H9 (cell line): ENCODE measurements around the gene NSD1. TPM values are rescaled to one million over a fixed set of nuclear protein-coding genes. Genes with fewer than 3 reads are reported as not detected.

ENCODE experiments used
- DNase-seq: peaks from one replicate; pipeline ENCODE4 v3.0.0-alpha.2; 2017
- H2AFZ ChIP-seq: one replicate; pipeline ENCODE4 v1.6.1; 2013; ENCODE audit warnings: mild to moderate bottlenecking, low read length, control low read depth, moderate library complexity
- H2AK5ac ChIP-seq: 2 replicates; pipeline ENCODE4 v1.6.1; 2013; ENCODE audit warnings: low read length, control low read depth, mixed read lengths; ENCODE audit not compliant: insufficient read length
- H2BK120ac ChIP-seq: one replicate; pipeline ENCODE4 v1.6.1; 2013; ENCODE audit warnings: low read depth, mild to moderate bottlenecking, low read length, control low read depth, inconsistent platforms; ENCODE audit not compliant: poor library complexity, severe bottlenecking
- H2BK12ac ChIP-seq: 2 replicates; pipeline ENCODE4 v1.6.1; 2013; ENCODE audit warnings: low read length, control low read depth, mixed read lengths, low read depth; ENCODE audit not compliant: insufficient read length
- H2BK15ac ChIP-seq: 2 replicates; pipeline ENCODE4 v1.6.1; 2013; ENCODE audit warnings: low read depth, low read length, control low read depth
- H2BK20ac ChIP-seq: one replicate; pipeline ENCODE4 v1.6.1; 2013; ENCODE audit warnings: low read depth, mild to moderate bottlenecking, low read length, control low read depth, inconsistent platforms; ENCODE audit not compliant: poor library complexity, severe bottlenecking
- H2BK5ac ChIP-seq: 2 replicates; pipeline ENCODE4 v1.6.1; 2013; ENCODE audit warnings: low read length, control low read depth, mixed read lengths; ENCODE audit not compliant: insufficient read length
- H3K14ac ChIP-seq: 2 replicates; pipeline ENCODE4 v1.6.1; 2013; ENCODE audit warnings: low read length, control low read depth; ENCODE audit not compliant: insufficient read depth
- H3K18ac ChIP-seq: 2 replicates; pipeline ENCODE4 v1.6.1; 2013; ENCODE audit warnings: low read depth, mild to moderate bottlenecking, mixed read lengths, low read length, control low read depth; ENCODE audit not compliant: insufficient read length
- H3K23ac ChIP-seq: 2 replicates; pipeline ENCODE4 v1.6.1; 2013; ENCODE audit warnings: low read length, control low read depth, mixed read lengths, low read depth; ENCODE audit not compliant: insufficient read length
- H3K23me2 ChIP-seq: 2 replicates; pipeline ENCODE4 v1.6.1; 2013; ENCODE audit warnings: low read depth, mild to moderate bottlenecking, mixed read lengths, low read length, control low read depth; ENCODE audit not compliant: insufficient read length, poor library complexity, severe bottlenecking
- H3K27ac ChIP-seq: 2 replicates; pipeline ENCODE4 v1.5.1; 2013; ENCODE audit warnings: low read length, control low read depth, mixed read lengths, low read depth; ENCODE audit not compliant: insufficient read length
- H3K27me3 ChIP-seq: 2 replicates; pipeline ENCODE4 v1.6.1; 2013; ENCODE audit warnings: low read length, control low read depth, inconsistent platforms; ENCODE audit not compliant: insufficient read depth
- H3K4ac ChIP-seq: 2 replicates; pipeline ENCODE4 v1.6.1; 2013; ENCODE audit warnings: low read depth, mild to moderate bottlenecking, control low read depth, inconsistent platforms, low read length, moderate library complexity
- H3K4me1 ChIP-seq: 2 replicates; pipeline ENCODE4 v1.6.1; 2013; ENCODE audit warnings: low read length, control low read depth, inconsistent platforms; ENCODE audit not compliant: insufficient read depth
- H3K4me2 ChIP-seq: 2 replicates; pipeline ENCODE4 v1.6.1; 2013; ENCODE audit warnings: low read length, control low read depth, mixed read lengths; ENCODE audit not compliant: insufficient read length, insufficient read depth
- H3K56ac ChIP-seq: 2 replicates; pipeline ENCODE4 v1.6.1; 2013; ENCODE audit warnings: low read depth, mild to moderate bottlenecking, mixed read lengths, low read length, control low read depth; ENCODE audit not compliant: insufficient read length
- H3K79me1 ChIP-seq: 2 replicates; pipeline ENCODE4 v1.6.1; 2013; ENCODE audit warnings: low read depth, mild to moderate bottlenecking, moderate library complexity, low read length, control low read depth, inconsistent platforms; ENCODE audit not compliant: insufficient read depth, poor library complexity, severe bottlenecking
- H3K79me2 ChIP-seq: 2 replicates; pipeline ENCODE4 v1.6.1; 2013; ENCODE audit warnings: low read length, control low read depth, inconsistent platforms; ENCODE audit not compliant: insufficient read depth
- H3K9ac ChIP-seq: 2 replicates; pipeline ENCODE4 v1.6.1; 2013; ENCODE audit warnings: low read length, control low read depth, mixed read lengths; ENCODE audit not compliant: insufficient read length; ENCODE audit errors: extremely low read depth
- H3K9me3 ChIP-seq: one replicate; pipeline ENCODE4 v1.6.1; 2013; ENCODE audit warnings: low read depth, low read length, inconsistent platforms; ENCODE audit not compliant: control insufficient read depth
- H3T11ph ChIP-seq: one replicate; pipeline ENCODE4 v1.6.1; 2013; ENCODE audit warnings: mild to moderate bottlenecking, low read length, control low read depth, inconsistent platforms
- H4K20me1 ChIP-seq: one replicate; pipeline ENCODE4 v1.6.1; 2013; ENCODE audit not compliant: control insufficient read depth, insufficient read length, insufficient read depth
- H4K5ac ChIP-seq: 2 replicates; pipeline ENCODE4 v1.6.1; 2013; ENCODE audit warnings: low read depth, mild to moderate bottlenecking, mixed read lengths, low read length, control low read depth; ENCODE audit not compliant: insufficient read length
- H4K8ac ChIP-seq: replicated peaks from 2 replicates; pipeline ENCODE4 v1.6.1; 2013; ENCODE audit warnings: low read length, control low read depth, mixed read lengths, low read depth; ENCODE audit not compliant: insufficient read length
- H4K91ac ChIP-seq: 2 replicates; pipeline ENCODE4 v1.6.1; 2013; ENCODE audit warnings: low read depth, mild to moderate bottlenecking, moderate library complexity, mixed read lengths, low read length, control low read depth; ENCODE audit not compliant: insufficient read length
- H3K27ac Mint-ChIP-seq, 3 experiments: 2 replicates in 2 of 3; 3 replicates in 1 of 3; pipeline ENCODE4 v1.8.0; 2020 to 2021; ENCODE audit warnings: mixed read lengths in 3 of 3, mild to moderate bottlenecking in 1 of 3, moderate library complexity in 1 of 3
- H3K27me3 Mint-ChIP-seq: 2 replicates; pipeline ENCODE4 v1.8.0; 2021; ENCODE audit warnings: low read depth, mild to moderate bottlenecking, moderate library complexity, mixed read lengths
- H3K36me3 Mint-ChIP-seq, 3 experiments: 2 replicates in 2 of 3; 3 replicates in 1 of 3; pipeline ENCODE4 v1.8.0; 2020 to 2021; ENCODE audit warnings: low read depth in 3 of 3, mixed read lengths in 3 of 3; ENCODE audit not compliant: insufficient read depth in 1 of 3
- H3K4me1 Mint-ChIP-seq, 2 experiments: 2 replicates each; pipeline ENCODE4 v1.8.0; 2020; ENCODE audit warnings: mixed read lengths in 2 of 2
- H3K4me3 Mint-ChIP-seq, 2 experiments: 2 replicates in 1 of 2; 3 replicates in 1 of 2; pipeline ENCODE4 v1.8.0; 2020 to 2021; ENCODE audit warnings: mild to moderate bottlenecking in 2 of 2, mixed read lengths in 2 of 2, moderate library complexity in 1 of 2
- H3K9me3 Mint-ChIP-seq, 2 experiments: 2 replicates in 1 of 2; 3 replicates in 1 of 2; pipeline ENCODE4 v1.8.0; 2020; ENCODE audit warnings: mild to moderate bottlenecking in 2 of 2, mixed read lengths in 2 of 2, moderate library complexity in 1 of 2
- CTCF ChIP-seq: fragments of 200-600 bp; sonication (generic); conservative IDR thresholded peaks from 3 replicates; pipeline ENCODE4 v1.8.0; 2021; ENCODE audit warnings: antibody characterized with exemption, mild to moderate bottlenecking
- WGBS: extraction: QIAGEN DNeasy Blood & Tissue Kit; methylation state at CpG from one replicate; pipeline ENCODE4 v1.1.7; 2013; ENCODE audit warnings: missing lambda C conversion rate, low lambda C conversion rate, mixed read lengths; ENCODE audit not compliant: insufficient read length; ENCODE audit errors: extremely low coverage; 5-methylcytosine and 5-hydroxymethylcytosine counted together
- total RNA-seq: library from RNA; stranded (reverse); gene quantifications from 2 replicates; pipeline ENCODE4 v1.2.1, GENCODE V29; 2021

NSD1 gene
- total RNA-seq, 1 experiment from 2014 or later = 213 TPM

DNA sequence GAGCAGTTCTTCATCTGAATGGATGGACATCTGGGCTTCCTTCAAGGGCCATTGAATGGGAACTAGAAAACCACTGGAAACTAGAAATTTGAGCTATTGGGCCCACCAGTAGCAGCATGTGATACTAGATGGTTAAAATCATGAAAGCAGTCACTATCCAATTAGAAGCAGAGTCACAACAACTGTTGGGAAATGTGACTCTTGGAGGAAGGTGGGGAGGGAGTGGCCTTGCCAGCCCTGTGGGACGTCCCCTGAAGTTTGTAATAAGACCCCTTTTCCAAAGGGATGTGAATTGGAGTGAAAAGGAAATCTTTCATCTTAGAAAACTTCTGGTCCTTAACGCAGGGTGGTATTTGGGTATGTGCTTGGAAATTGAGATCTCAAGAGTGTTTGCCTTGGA is 164.3 kb downstream of the NSD1 start:
- peaks cover 4% of the 10 kb centered on the region for H3K79me1 ChIP-seq
- H2BK12ac ChIP-seq = no peak overlapping the region
- no peaks in the 10 kb centered on the region for H3K9me3 ChIP-seq
- no peak overlapping the region for H3K4me2 ChIP-seq
- no peak for TF ChIP-seq CTCF
- no peak overlapping the region for H2BK15ac ChIP-seq
- H3K56ac ChIP-seq = no peak overlapping the region
- Mint-ChIP-seq H3K4me1 (peaks cover 37 to 48% of the 10 kb centered on the region in 2 experiments), H3K36me3 (peaks cover 31 to 66% (median 42%) of the 10 kb centered on the region in 3 experiments), H3K27ac (peak overlapping the region in 1 of 3 experiments; percentile 58; a peak in 2 of 7 replicates), H3K4me3 (peak overlapping the region in 1 of 2 experiments; percentile 28; a peak in 1 of 5 replicates), H3K27me3 (peaks cover 1% of the 10 kb centered on the region; the same call in 1 of the 2 replicates), H3K9me3 (no peaks in the 10 kb centered on the region)
- no peak overlapping the region for H3K18ac ChIP-seq
- H3K79me2 ChIP-seq = no peaks in the 10 kb centered on the region
- H3K23ac ChIP-seq = no peak overlapping the region
- H3T11ph ChIP-seq = no peak overlapping the region
- H3K27me3 ChIP-seq = no peaks in the 10 kb centered on the region
- H2AK5ac ChIP-seq = no peak overlapping the region
- WGBS = no CpG with 5 or more reads among the region's 2 CpGs
- DNase-seq = no peak
- no peak overlapping the region for H3K4ac ChIP-seq
- H2BK120ac ChIP-seq = no peak overlapping the region
- H3K4me1 ChIP-seq = no peaks in the 10 kb centered on the region
- no peak overlapping the region for H2AFZ ChIP-seq
- no peak overlapping the region for H4K91ac ChIP-seq
- peaks cover 3% of the 10 kb centered on the region for H3K23me2 ChIP-seq
- no peak overlapping the region for H3K14ac ChIP-seq
- H3K9ac ChIP-seq = no peak overlapping the region
- H2BK20ac ChIP-seq = no peak overlapping the region
- no peak overlapping the region for H4K8ac ChIP-seq
- H4K20me1 ChIP-seq = no peaks in the 10 kb centered on the region
- no peak overlapping the region for H4K5ac ChIP-seq
- no peak overlapping the region for H3K27ac ChIP-seq
- no peak overlapping the region for H2BK5ac ChIP-seq
